Fibroblast of lung (primary cell): ENCODE data around the gene TMEM220. TPM values are rescaled to one million over a fixed set of nuclear protein-coding genes. Genes with fewer than 3 reads are reported as not detected.

Source experiments
- DNase-seq, 2 donors: peaks; one replicate each; pipeline versions ENCODE4 v3.0.0 to v3.0.0-alpha.2; 2010; ENCODE audit warnings: low read depth in 2 of 2
- H2AFZ ChIP-seq: 2 replicates; pipeline ENCODE4 v1.5.1; 2012; ENCODE audit warnings: low read length, control low read depth, inconsistent platforms
- H3K27ac ChIP-seq: 2 replicates; pipeline ENCODE4 v1.5.1; 2011; ENCODE audit warnings: low read length, control low read depth; ENCODE audit not compliant: insufficient read depth
- H3K27me3 ChIP-seq: 2 replicates; pipeline ENCODE4 v1.5.1; 2011; ENCODE audit warnings: mild to moderate bottlenecking, low read length; ENCODE audit not compliant: control insufficient read depth, insufficient read depth
- H3K36me3 ChIP-seq: 2 replicates; pipeline ENCODE4 v1.5.1; 2011; ENCODE audit warnings: low read length; ENCODE audit not compliant: control insufficient read depth, insufficient read depth
- H3K4me1 ChIP-seq: 2 replicates; pipeline ENCODE4 v1.5.1; 2011; ENCODE audit warnings: low read length; ENCODE audit not compliant: control insufficient read depth, insufficient read depth; ENCODE audit errors: extremely low read depth
- H3K4me2 ChIP-seq: 2 replicates; pipeline ENCODE4 v1.5.1; 2011; ENCODE audit warnings: low read length, control low read depth; ENCODE audit not compliant: insufficient read depth; ENCODE audit errors: extremely low read depth
- H3K4me3 ChIP-seq, 4 experiments: fragments of 200-600 bp in 1 of 4; sonication (generic) in 1 of 4; replicated peaks in 1 of 4; 2 replicates each; pipeline ENCODE4 v1.5.1; 2011 to 2016; ENCODE audit warnings: low read length in 4 of 4, low read depth in 3 of 4, mild to moderate bottlenecking in 3 of 4, control low read depth in 2 of 4, inconsistent platforms in 1 of 4, mixed read lengths in 1 of 4; ENCODE audit not compliant: insufficient read depth in 1 of 4; ENCODE audit errors: control extremely low read depth in 1 of 4
- H3K79me2 ChIP-seq: 2 replicates; pipeline ENCODE4 v1.5.1; 2012; ENCODE audit warnings: mild to moderate bottlenecking, low read length, inconsistent platforms; ENCODE audit not compliant: control insufficient read depth, insufficient read depth
- H3K9ac ChIP-seq: 2 replicates; pipeline ENCODE4 v1.5.1; 2011; ENCODE audit warnings: mild to moderate bottlenecking, low read length, control low read depth; ENCODE audit not compliant: insufficient read depth
- H3K9me3 ChIP-seq: 2 replicates; pipeline ENCODE4 v1.5.1; 2012; ENCODE audit warnings: low read depth, low read length; ENCODE audit not compliant: control insufficient read depth, insufficient read depth
- H4K20me1 ChIP-seq: 2 replicates; pipeline ENCODE4 v1.5.1; 2011; ENCODE audit warnings: low read length; ENCODE audit not compliant: control insufficient read depth, insufficient read depth; ENCODE audit errors: extremely low read depth
- CTCF ChIP-seq, 2 donors: IDR thresholded peaks in 1 of 2; conservative IDR thresholded peaks in 1 of 2; 1 replicate in 1 of 2; 2 replicates in 1 of 2; pipeline ENCODE4 v1.5.1; 2011 to 2012; ENCODE audit warnings: low read length in 2 of 2, control low read depth in 1 of 2, inconsistent platforms in 1 of 2, low read depth in 1 of 2, mild to moderate bottlenecking in 1 of 2
- EZH2 ChIP-seq: IDR thresholded peaks from 2 replicates; pipeline ENCODE4 v1.5.1; 2012; ENCODE audit warnings: low read length, control low read depth, mild to moderate bottlenecking; ENCODE audit errors: missing control alignments
- polyA plus RNA-seq, 2 donors: library from polyadenylated mRNA; depleted of rRNA in 1 of 2; stranded (reverse) in 1 of 2; unstranded in 1 of 2; fragments of >200 nt; gene quantifications; 2 replicates each; pipeline ENCODE4 v1.2.1, GENCODE V29; 2011 to 2012; ENCODE audit warnings: missing spikeins in 1 of 2
- total RNA-seq: library from RNA; depleted of rRNA; stranded (reverse); fragments of >200 nt; gene quantifications from 2 replicates; pipeline ENCODE4 v1.2.1, GENCODE V29; 2014

TMEM220 gene
- total and polyA plus RNA-seq, 2 donors (not counting 1 experiment from before 2014, with no cell fraction given), result 4.1 to 4.3 TPM

GRCh38 chr17:10742431-10742830 lies 12.6 kb upstream of the TMEM220 start:
- H3K79me2 ChIP-seq, result no peaks in the 10 kb centered on the region
- no peak overlapping the region for H3K4me2 ChIP-seq
- no peaks in the 10 kb centered on the region for H3K27me3 ChIP-seq
- no peak overlapping the region for H3K9ac ChIP-seq
- H3K4me1 ChIP-seq, result no peaks in the 10 kb centered on the region
- no peaks in the 10 kb centered on the region for H4K20me1 ChIP-seq
- no peaks in the 10 kb centered on the region for H3K36me3 ChIP-seq
- H3K4me3 ChIP-seq, result no peak overlapping the region
- no peak for TF ChIP-seq CTCF (conservative IDR thresholded peaks at IDR 0.05 in 1 of 2, IDR thresholded peaks at IDR 0.05 in 1 of 2; ENCODE audit: low read depth in 1 of 2, low read length in 2 of 2)
- no peak for TF ChIP-seq EZH2
- no peak overlapping the region for H3K27ac ChIP-seq
- DNase-seq, result no peak
- H3K9me3 ChIP-seq, result no peaks in the 10 kb centered on the region
- no peak overlapping the region for H2AFZ ChIP-seq

GRCh38 chr17:10741416-10742135 lies 11.8 kb upstream of the TMEM220 start:
- no peaks in the 10 kb centered on the region for H3K27me3 ChIP-seq
- no peaks in the 10 kb centered on the region for H3K4me1 ChIP-seq
- H3K4me2 ChIP-seq, result no peak overlapping the region
- no peak overlapping the region for H3K27ac ChIP-seq
- no peaks in the 10 kb centered on the region for H3K9me3 ChIP-seq
- no peaks in the 10 kb centered on the region for H3K36me3 ChIP-seq
- no peak for TF ChIP-seq CTCF (conservative IDR thresholded peaks at IDR 0.05 in 1 of 2, IDR thresholded peaks at IDR 0.05 in 1 of 2; ENCODE audit: low read depth in 1 of 2, low read length in 2 of 2)
- no peak for TF ChIP-seq EZH2
- no peak overlapping the region for H3K9ac ChIP-seq
- no peak for DNase-seq
- no peaks in the 10 kb centered on the region for H3K79me2 ChIP-seq
- no peak overlapping the region for H2AFZ ChIP-seq
- no peaks in the 10 kb centered on the region for H4K20me1 ChIP-seq
- no peak overlapping the region for H3K4me3 ChIP-seq

DNA sequence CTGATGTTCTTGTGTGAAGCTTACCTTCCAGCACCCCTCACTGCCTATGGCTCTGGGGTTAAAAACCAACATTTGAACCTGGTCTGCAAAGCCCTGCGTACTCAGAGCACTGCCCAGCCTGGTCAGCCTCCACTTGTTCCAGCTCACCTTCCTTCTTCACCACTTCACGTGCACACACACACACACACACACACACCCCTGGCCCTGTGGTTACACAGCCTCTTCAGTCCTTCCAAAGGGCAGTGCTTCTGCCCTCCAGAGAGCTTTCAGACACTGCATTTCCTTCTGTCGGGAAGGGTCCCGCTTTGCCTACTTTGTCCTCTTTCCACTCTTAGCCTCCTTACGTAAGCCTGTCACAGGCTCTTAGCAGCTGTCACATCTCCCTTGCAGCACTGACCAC lies 9.6 kb upstream of the TMEM220 start:
- TF ChIP-seq CTCF (conservative IDR thresholded peaks at IDR 0.05 in 1 of 2, IDR thresholded peaks at IDR 0.05 in 1 of 2; ENCODE audit: low read depth in 1 of 2, low read length in 2 of 2) (no peak), EZH2 (no peak)

More for the DNA sequence above, 9.6 kb upstream of the TMEM220 start:
- no peak overlapping the region for H3K27ac ChIP-seq
- H4K20me1 ChIP-seq, result no peaks in the 10 kb centered on the region
- H3K4me1 ChIP-seq, result no peaks in the 10 kb centered on the region
- no peak overlapping the region for H3K9ac ChIP-seq
- no peaks in the 10 kb centered on the region for H3K79me2 ChIP-seq
- no peak overlapping the region for H2AFZ ChIP-seq
- H3K9me3 ChIP-seq, result no peaks in the 10 kb centered on the region
- H3K27me3 ChIP-seq, result no peaks in the 10 kb centered on the region
- no peak overlapping the region for H3K4me2 ChIP-seq
- DNase-seq, result no peak
- no peak overlapping the region for H3K4me3 ChIP-seq
- H3K36me3 ChIP-seq, result no peaks in the 10 kb centered on the region
